A549 (cell line): Measurements from ENCODE around the gene CLSTN2.

ENCODE experiments used
- BHLHE40 ChIP-seq: IDR thresholded peaks from 2 replicates; pipeline ENCODE4 v1.6.1; 2012; ENCODE audit warnings: low read depth, low read length, inconsistent platforms
- CTCF ChIP-seq: fragments of >200 bp; sonication (Bioruptor Twin); formaldehyde crosslinking; IDR thresholded peaks from 3 replicates; pipeline ENCODE4 v1.5.1; 2016
- EP300 ChIP-seq, 2 experiments: fragments of >200 bp; sonication (Bioruptor Twin); formaldehyde crosslinking; IDR thresholded peaks; 2 replicates in 1 of 2; 3 replicates in 1 of 2; pipeline ENCODE4 v1.6.1; 2016 to 2017
- ESRRA ChIP-seq: fragments of 150-350 bp; IDR thresholded peaks from 2 replicates; pipeline ENCODE4 v1.6.1; 2014; ENCODE audit warnings: mild to moderate bottlenecking, low read length, borderline replicate concordance
- FOSL2 ChIP-seq, 2 experiments: fragments of 450-650 bp in 1 of 2; fragments of >200 bp in 1 of 2; sonication (Bioruptor Twin) in 1 of 2; formaldehyde crosslinking; IDR thresholded peaks; 2 replicates each; pipeline versions ENCODE4 v1.5.0 to v1.6.1; 2016 to 2020; ENCODE audit warnings: mild to moderate bottlenecking in 1 of 2, moderate library complexity in 1 of 2
- MAX ChIP-seq: IDR thresholded peaks from 2 replicates; pipeline ENCODE4 v1.6.1; 2012
- MAZ ChIP-seq: fragments of 150-350 bp; IDR thresholded peaks from 2 replicates; pipeline ENCODE4 v1.6.1; 2014; ENCODE audit warnings: antibody characterized with exemption, low read depth, low read length, borderline replicate concordance
- NR3C1 ChIP-seq: fragments of >200 bp; sonication (Bioruptor Twin); formaldehyde crosslinking; IDR thresholded peaks from 3 replicates; pipeline ENCODE4 v1.6.1; 2017
- POLR2A ChIP-seq: IDR thresholded peaks from 2 replicates; pipeline ENCODE4 v1.6.1; 2012; ENCODE audit warnings: mild to moderate bottlenecking, low read length
- RARB ChIP-seq: fragments of 250-450 bp; sonication (Bioruptor Pico); IDR thresholded peaks from 2 replicates; pipeline ENCODE4 v1.8.0; 2021; ENCODE audit warnings: mild to moderate bottlenecking, moderate library complexity
- SMC3 ChIP-seq: fragments of >200 bp; sonication (Bioruptor Twin); formaldehyde crosslinking; IDR thresholded peaks from 3 replicates; pipeline ENCODE4 v1.6.1; 2018; ENCODE audit warnings: inconsistent platforms
- USF2 ChIP-seq: fragments of 450-650 bp; IDR thresholded peaks from 2 replicates; pipeline ENCODE4 v1.6.1; 2014; ENCODE audit warnings: antibody characterized with exemption

GRCh38 chr3:140091143-140091542, 156.2 kb downstream of the CLSTN2 start:
- no peak for TF ChIP-seq CTCF
- TF ChIP-seq POLR2A = no peak
- no peak for TF ChIP-seq BHLHE40
- TF ChIP-seq MAX = no peak
- TF ChIP-seq ESRRA = no peak
- TF ChIP-seq EP300 (IDR thresholded peaks at IDR 0.05) = no peak
- no peak for TF ChIP-seq MAZ
- TF ChIP-seq SMC3 = no peak
- no peak for TF ChIP-seq USF2
- no peak for TF ChIP-seq FOSL2 (IDR thresholded peaks at IDR 0.05)
- no peak for TF ChIP-seq FOSL2 (CRISPR knock-in tag; IDR thresholded peaks at IDR 0.05)
- TF ChIP-seq RARB (CRISPR knock-in tag) = no peak
- no peak for TF ChIP-seq NR3C1
